Iris pigment epithelial cell (primary cell): ENCODE measurements around the gene MKX.

Experiments
- DNase-seq: peaks from one replicate; pipeline ENCODE4 v3.0.0-alpha.2; 2011; ENCODE audit warnings: low read depth

The MKX gene, protein sequence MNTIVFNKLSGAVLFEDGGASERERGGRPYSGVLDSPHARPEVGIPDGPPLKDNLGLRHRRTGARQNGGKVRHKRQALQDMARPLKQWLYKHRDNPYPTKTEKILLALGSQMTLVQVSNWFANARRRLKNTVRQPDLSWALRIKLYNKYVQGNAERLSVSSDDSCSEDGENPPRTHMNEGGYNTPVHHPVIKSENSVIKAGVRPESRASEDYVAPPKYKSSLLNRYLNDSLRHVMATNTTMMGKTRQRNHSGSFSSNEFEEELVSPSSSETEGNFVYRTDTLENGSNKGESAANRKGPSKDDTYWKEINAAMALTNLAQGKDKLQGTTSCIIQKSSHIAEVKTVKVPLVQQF

DNA sequence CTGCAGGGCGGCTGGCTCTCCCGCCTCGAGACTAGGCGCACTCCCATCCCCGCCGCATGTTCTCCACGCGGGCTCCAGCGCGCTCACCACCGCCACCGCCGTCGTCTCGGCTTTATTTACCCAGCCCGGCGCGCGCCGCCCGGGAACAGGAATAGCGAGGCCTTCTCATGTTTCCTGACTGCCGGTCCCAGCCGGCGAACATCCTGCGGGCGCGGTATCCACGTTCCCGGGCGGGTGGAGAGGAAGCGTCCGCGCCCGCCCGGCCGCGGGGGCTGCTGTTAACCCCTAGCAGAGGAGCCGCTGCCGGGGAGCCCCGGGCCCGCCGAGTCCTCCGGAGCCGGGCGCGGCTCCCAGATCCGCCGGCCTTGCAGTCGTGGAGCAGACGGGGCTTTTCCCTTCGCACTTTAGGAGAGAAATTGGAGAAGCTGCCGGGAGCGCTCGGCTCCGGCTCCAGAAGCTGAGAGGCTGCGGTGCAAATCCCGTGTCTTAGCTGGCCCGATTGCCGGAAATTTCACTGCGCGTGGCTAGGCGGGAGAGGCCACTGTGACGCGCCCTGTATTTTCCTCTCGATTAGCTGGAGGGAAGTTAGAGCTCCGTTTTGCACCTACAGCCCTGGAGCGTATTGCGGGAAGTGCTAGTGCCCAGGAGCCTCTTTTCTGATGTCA, at the start of gene MKX:
TSS of gene MKX (minus strand) at position 88 of the 665 bp plus-strand sequence. CDS start 2,404 bp downstream, outside the sequence.
- peak; percentile 36 for DNase-seq

- peak; percentile 25 for DNase-seq
These were observed 48.5 kb upstream of the MKX start for GRCh38 chr10:27794157-27794556.

GRCh38 chr10:27792216-27792615, 46.6 kb upstream of the MKX start:
- DNase-seq = peak; percentile 7

- DNase-seq = no peak
These were observed 38.7 kb upstream of the MKX start for GRCh38 chr10:27784272-27784671.

DNA sequence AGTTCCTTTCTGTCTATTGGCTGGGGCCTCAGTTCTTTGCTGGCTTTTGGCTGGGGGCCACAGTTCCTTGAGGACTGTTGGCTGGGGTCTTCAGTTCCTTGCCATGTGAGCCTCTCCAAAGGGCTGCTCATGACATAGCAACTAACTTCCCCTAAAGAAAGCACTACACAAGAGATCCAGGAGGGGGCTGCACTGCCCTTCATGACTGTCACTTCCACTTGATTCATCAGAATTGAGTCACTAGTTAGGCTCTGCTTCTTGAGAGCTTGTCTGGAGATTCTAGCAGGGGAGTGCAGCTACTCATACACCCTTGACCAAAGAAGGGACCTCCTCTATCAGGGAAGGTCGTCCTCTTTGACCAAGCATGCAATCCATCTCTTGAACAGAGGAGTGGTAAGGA, 38.0 kb upstream of the MKX start:
- DNase-seq = peak; percentile 58

GRCh38 chr10:27779462-27780015, 33.9 kb upstream of the MKX start:
- DNase-seq = no peak

- DNase-seq = no peak
These were observed 29.2 kb upstream of the MKX start for GRCh38 chr10:27774831-27775230.

GRCh38 chr10:27771231-27771630, 25.6 kb upstream of the MKX start:
- DNase-seq = no peak

- DNase-seq = no peak
These were observed 24.6 kb upstream of the MKX start for GRCh38 chr10:27770181-27770580.

- no peak for DNase-seq
These were observed 15.2 kb upstream of the MKX start for GRCh38 chr10:27760867-27761266.

DNA sequence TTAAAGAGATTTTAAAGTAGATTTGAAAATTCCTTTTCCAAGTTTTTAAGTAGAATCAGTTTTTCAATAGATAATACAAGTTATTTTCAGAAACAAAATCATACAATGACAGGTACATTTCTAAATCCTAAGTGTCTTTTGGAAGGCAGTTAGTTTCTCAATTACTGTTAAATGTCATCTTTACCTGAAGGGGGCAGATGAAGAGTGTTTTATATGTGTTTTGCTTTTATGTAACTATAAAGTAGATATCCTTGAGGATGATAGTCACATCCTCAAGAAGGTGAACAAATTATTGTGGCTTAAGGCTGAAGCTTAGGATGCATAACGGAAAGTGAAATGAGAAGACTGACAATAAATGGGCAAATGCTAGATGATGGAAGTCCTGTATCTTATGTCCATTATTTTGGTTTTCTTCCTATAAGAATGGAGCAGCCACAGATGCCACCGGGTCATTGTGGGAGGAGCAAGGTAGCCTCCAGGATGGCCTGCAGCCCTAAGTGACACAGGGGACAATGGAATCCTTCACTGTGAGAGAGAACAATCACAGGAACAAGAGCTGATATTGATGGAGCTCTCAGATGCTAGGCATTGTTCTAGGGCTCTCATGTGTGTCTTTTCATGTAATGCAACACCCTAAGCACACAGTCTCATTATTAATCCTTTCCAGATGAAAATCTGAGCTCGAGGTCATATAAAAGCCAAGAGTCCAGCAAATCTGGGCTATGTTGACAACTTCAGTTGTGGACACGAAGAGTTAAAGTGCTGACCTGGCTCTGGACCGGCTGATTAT, 14.1 kb upstream of the MKX start:
- no peak for DNase-seq

- DNase-seq = no peak
These were observed 7.1 kb upstream of the MKX start for GRCh38 chr10:27752673-27753237.

DNA sequence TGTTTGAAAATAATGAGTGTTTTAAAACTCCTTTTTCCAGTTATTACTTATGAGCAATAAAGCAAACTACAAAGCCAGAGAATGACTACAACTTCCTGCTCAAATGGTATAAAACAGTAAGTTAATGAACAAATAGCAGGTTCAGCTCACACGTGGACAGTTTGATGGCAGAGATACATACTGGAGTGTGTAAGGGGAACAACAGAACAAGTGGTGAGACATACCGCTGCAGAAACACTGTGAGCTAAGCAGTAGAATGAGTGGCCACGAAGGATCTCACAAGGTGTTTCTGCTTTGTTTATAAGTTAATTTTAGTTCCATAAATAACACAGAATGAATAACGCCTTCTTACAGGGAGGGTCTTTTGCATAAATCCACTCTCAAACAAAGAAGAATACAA, 3.0 kb upstream of the MKX start:
- DNase-seq = no peak

- no peak for DNase-seq
These were observed 1.5 kb upstream of the MKX start for GRCh38 chr10:27747096-27747451.

DNA sequence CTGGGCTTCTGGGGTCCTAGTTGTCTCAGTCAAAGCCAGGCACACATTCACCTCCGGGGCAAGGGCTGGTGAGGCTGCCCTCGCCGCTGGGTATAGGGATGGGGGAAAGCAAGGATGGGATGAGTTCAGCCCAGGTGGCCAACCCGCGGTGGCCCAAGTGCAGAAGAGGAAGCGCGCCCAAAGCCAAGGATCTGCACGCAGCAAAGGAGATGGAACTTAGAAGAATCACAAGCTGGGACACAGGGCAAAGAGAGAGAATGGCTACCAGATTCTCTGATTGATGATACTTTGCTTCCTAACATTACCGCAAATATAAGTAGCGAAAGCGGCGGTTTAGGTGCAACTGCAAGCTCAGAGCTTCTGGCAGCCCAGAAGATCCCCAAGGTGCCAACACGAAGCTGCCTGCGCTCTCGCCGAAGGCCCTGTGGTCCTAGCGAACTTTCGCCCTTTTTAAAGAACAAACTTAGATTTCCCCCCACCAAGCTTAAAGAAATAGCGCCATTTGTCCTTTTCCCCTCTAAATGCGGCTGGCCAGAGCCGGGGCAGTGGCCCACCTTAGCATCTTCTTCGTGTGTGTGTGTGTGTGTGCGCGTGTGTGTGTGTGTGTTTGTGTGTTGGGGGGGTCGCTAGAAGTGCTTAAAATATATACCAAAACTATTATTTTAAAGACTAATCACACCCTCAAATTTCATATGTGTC, 927 bp upstream of the MKX start:
- DNase-seq = no peak

DNA sequence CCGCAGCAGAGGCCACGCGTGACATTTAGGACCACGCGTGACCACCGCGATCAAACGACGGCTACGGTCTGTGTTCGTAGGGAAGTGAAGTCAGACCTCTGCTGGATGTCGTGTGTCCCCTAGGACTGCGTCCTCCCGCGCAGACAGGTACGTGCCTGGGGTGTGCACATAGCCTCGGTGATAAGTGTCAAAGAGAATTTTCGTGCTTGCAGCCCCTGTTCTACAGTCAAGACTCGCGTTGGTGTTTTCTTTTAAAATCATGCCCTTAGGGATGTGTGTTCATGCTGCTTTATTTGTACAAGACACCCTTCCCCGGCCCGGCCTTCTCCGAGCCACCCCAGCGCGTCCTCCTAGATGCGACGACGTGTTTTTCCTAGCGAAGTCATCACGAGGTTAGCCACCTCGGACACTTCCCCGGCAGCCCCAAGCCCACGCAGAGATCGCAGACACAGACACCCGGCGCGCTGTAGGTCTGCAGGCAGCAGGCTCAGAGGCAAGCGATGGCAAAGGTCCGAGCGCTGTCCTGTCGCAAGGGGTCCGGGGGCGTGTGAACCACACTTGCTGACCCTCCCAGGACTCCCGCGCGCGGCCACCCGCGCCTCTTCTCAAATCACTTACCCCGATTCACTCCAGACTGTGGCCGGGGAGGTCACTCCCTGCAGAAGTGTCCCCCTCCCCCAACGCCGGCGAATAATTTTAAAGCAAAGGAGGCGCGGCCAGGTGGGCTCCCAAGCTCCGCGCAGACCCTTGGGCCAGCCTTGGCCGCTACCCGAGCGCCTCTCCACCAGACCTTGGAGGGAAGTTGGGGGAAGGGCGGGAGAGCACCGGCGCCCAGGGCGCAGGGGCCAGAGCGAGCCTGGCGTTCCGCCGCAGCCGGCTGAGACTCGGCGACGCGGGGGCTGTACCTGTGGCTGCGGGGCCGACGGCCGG, 552 bp downstream of the MKX start:
- no peak for DNase-seq

GRCh38 chr10:27743877-27744801, 1.5 kb downstream of the MKX start:
- DNase-seq = peak; percentile 31

DNA sequence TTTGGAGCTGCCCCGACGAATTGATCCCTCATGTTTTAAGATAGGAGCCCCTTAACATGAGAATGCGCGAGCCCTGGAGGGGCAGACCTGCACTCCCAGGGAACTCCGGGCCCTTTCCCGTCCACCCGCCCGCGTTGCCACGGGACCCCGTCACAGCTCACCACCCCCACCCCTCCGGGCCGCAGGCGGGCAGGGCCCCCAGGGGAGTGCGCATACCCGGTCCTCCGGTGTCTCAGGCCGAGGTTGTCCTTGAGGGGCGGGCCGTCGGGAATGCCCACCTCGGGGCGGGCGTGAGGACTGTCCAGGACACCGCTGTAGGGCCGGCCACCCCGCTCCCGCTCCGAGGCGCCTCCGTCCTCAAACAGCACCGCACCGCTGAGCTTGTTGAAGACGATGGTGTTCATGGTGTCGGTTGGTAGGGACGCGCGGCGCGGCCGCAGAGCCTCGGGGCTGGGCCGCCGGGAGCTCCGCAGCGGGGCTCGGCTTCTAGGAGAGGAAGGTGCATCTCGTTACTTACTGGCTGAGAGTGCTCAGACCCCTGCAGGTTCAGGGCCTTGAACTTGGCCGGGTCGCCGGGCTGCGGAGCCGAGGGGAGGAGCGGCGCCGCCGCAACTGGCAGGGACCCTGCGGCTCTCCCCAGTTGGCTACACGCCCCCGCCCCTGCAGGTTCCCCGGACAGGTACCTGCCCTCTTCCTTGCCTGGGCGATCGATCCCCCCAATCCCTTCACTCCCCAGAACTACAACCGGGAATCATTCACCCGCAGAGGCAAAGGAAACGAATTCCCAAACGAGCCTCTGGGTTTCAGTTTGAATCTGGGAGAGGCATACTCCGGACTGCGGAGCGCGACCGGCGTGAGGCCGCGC, 2.4 kb downstream of the MKX start:
- DNase-seq = peak; percentile 32
